Activated CD4-positive, alpha-beta T cell treated with anti-CD3 and anti-CD28 coated beads, Interleukin-10, Interleukin-2, amounts not matched to agents 100 ng/mL and 50 ng/mL, durations not matched to agents 16 hours and 8 hours (primary cell): ENCODE data around the gene CNDP2.
"Not testable (repeated sequence)": the region's sequence is repeated elsewhere in the genome, so short reads cannot be mapped to it uniquely, and the experiment has no call there.

ENCODE experiments used
- DNase-seq: peaks from one replicate; pipeline ENCODE4 v3.0.0-alpha.2; 2020

Gene CNDP2

DNA sequence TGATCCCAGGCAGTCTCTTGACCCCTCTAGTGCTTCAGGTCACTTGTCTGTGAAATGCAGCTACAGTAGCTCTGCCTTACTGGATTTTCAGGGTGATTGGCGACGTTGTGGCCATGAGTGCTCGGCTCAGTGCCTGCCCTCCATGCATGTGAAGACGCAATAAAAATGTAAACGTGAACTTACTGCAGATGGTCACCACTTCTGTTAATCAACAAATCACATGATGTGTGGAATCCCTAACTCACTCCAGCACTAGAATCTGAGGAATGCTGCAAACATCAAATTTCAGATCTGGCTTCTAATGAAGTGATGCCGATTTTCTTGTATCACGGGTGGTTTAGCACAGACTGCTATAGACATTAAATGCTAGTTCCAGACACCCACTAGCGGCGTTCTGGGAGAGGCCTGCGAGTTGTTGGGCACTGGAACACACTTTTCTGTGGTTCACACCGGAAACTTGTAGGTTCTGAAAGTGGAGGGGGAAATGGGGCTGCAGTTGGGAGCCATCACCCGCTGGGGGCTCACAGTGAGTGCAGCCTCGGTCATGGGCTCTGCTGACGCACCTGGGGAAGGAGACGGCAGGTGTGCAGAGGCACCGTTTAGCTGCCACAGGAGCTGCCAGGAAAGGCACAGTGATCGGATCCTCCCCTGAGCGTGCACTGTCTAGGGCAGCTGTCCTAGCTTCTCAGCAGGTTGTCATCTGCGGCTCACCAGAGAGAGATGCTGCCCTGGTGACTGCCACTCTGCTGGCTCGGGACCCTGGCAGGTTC lies 44.7 kb downstream of the CNDP2 start:
- no peak for DNase-seq

DNA sequence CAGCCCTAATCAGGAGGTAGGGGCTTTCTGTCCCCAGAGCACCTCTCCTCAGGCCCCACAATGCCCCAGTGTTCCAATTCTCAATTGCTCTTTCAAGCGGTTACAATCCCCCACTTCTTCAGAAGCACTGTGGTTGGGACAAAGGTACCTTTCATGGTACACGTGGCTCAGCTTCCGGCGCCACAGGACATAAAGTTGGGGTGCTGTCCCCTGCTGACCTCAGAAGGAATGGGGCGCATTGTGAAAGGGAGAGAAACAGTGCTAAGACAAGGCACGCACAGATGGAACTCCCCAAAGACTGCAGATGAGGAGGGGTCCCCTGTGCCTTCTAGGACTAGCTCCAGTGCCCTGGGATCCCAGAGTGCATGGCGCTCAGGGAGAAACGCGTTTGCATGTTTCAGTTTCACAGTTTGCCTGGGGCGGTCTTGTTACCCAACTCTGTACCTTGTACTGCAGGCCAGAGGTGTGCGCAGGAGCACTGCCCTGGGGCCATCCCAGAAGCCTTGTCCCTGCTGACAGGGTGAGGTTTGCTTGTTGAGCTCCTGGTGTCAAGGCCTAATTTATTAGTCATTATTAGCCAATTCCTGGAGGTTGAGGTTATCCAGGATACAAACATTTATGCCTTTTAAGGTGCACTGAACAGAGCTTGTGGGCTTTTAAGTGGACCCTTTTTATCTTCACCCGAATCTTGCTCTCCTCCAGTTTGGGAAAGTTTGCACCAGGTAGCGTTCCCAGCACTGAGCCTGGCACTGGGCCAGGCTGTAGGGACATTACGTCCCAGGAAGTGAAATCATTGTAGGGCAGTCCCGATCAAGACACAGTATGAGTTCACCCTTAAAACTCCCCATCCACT lies 45.8 kb downstream of the CNDP2 start:
- no peak for DNase-seq

DNA sequence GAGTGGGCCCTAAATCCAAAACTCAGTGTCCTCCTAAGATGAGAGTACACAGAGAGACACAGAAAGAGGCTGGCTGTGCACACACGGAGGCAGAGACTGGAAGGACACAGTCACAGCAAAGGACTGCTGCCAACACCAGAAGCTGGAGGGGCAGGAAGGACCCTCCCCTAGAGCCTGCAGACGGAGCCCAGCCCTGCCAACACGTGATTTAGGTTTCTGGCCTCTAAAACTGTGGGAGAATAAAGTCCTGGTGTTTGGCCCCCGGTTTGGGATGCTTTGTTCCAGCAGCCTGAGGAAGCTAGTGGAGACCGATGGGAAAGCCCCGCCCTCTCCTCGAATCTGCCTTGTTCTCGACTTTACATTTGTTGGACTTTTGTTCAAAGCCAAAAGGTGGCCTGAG lies 48.7 kb downstream of the CNDP2 start:
- DNase-seq = no peak

DNA sequence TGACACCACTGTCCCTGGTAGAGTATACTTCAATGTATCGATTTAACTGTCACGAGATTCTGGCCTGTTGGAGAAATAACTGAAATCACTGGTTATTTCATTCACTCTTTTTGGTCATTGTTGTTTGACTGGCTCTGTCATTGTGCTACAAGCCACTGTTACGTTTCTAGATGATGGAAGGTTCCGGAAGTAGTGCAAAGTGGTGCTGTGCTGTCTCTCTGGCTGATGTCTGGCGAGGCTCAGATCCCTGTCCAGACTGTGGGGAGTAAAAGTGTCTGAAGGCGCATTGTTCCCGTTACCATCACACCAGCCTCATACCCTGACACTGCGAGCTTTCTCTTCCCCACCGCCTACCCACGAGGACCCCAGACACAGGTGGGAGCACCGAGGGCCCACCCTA lies 49.8 kb downstream of the CNDP2 start:
- no peak for DNase-seq

DNA sequence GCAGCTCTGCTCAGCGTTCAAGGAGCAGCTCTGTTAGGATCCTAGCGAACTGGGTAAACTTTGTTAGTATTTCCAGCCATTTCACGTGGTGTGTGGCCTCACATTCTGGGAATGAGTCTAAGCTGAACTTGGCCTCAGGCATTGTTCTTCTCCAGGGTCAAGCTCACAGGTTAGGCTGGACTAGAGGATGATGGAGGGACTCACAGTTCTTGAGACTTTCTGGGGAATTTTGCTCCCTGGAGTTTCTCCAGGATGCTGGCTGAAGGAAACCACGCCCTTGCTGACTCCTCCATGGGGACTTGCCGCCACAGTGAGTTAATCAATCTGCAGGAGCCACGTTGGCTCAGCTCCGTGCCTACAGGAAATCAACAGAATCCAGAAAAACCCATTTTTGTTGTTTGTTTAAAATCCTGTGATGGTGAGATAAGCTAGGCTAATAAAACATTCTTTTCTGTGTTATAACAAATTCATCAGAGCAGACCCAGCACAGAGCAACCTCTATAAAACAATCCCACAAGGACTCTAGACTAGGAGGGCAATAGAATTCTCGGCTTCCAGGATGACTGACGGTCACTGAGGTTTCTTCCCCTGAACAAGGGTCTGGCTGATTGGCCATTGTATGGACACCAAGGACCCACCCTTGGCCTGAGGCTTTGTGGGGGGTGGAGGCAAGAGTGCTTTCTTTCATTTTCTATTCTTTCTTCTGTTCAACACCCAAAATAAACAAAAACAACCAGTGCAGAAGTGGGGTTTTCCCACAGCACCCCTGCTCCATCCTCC lies 50.8 kb downstream of the CNDP2 start:
- no peak for DNase-seq

DNA sequence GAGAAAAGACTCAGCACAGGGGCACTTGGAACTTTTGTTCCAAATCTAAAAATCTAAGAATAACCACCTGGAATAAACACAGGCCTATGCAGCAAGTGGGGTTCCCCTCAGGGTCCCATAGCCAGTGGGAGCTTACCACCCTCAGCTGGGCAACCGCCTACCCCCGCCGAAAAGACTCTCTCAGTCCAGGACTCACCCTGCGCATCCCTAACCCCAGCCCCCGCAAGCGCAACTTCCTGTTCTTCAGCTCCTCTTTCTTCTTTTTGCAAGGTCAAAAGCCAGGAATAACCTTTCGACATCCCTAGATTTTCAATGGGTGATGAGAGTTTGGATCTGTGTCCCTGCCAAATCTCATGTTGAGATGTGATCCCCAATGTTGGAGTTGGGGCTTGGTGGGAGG lies 51.7 kb downstream of the CNDP2 start:
- no peak for DNase-seq

DNA sequence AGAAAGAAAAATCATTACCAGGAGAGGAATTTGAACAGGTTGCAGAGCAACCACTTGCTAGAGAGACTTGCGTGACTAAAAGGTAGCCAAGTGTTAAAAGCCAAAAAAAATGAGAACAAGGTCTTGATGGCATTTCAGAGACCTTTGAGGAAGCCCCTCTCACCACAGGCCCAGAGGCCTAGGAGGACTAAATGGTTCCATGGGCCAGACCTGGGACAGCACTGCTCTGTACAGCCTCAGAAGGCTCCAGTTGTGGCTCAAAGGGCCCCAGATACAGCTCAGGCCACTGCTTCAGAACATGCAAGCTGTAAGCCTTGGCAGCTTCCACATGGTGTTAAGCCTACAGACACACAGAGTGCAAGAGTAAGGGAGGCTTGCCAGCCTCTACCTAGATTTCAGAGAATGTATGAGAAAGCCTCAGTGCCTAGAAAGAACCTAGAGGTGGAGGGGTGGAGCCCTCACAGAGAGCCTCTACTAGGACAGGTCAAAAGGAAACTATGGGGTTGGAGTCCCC lies 53.5 kb downstream of the CNDP2 start:
- DNase-seq = no peak

DNA sequence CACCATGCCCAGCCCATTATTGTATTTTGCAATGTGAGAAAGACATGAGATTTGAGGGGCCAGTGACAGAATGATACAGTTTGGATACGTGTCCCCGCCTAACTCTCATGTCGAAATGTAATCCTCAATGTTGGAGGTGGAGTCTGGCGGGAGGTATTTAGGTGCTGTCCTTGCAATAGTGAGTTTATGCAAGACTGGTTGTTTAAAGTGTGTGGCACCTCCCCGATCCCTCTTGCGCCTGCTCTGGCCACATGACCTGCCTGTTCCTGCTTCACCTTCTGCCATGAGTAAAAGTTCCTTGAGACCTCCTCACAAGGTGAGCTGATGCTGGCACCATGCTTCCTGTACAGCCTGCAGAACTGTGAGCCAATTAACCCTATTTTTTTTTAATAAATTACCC lies 54.7 kb downstream of the CNDP2 start:
- no peak for DNase-seq

DNA sequence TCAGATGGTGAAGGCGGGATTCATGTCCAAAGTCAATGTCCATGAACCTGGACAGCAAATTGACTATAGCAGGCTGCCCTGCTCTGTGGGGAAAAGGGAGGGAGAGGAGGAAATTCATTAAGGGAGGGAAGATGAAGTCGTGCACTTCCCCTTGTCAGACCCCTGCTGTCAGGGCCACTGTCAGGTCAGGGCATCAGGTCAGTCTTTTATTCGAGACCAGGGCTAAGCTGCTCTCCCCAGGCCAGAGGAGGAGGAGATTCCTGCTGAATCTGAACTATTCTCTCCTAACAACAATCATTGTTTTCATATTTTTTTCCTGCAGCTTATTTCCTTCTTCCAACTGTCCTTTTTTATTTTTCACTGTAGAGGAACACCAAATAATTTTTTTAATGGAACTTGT lies 55.3 kb downstream of the CNDP2 start:
- DNase-seq = no peak

DNA sequence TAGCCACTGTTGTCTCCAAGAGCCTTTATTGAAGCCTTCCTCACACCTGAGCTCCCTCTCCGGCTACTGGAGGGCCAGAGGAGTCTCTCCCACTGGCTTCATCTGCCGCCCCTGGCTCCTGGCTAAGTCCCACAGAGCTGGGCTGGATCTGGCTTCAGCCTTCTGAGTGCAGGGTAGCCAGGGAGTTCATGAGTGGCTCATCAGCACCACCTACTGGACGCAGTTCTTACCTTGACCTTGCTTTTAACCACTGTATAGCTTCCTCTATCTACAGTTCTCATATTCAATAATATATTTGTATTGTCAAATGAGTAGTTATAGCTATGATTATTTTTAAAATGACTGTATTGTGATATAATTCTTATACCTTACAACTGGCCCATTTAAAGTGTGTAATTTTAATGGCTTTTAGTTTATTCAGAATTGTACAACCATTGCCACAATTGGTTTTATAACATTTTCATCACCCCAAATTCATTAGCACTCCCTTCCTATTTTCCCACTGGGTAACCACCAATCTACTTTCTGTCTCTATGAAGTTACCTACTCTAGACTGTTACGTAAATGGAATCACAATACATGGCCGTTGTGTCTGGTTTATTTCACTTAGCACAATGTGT lies 55.9 kb downstream of the CNDP2 start:
- peak; percentile 74 for DNase-seq

DNA sequence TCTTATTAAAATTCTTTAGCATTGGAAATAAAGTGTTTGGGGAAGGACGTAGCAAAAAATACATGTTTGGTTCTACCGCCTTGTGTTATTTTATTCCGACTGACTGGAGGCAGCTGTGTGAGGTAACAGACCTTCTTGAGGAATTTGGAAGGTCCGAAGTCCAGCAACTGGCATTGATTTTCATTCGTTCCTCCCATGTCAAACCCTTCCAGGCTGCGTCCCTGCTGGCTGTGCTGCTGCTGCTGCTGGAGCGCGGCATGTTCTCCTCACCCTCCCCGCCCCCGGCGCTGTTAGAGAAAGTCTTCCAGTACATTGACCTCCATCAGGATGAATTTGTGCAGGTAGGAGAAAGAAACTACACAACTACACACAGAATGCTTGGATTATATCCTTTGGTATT lies 60.0 kb downstream of the CNDP2 start:
- DNase-seq = no peak

DNA sequence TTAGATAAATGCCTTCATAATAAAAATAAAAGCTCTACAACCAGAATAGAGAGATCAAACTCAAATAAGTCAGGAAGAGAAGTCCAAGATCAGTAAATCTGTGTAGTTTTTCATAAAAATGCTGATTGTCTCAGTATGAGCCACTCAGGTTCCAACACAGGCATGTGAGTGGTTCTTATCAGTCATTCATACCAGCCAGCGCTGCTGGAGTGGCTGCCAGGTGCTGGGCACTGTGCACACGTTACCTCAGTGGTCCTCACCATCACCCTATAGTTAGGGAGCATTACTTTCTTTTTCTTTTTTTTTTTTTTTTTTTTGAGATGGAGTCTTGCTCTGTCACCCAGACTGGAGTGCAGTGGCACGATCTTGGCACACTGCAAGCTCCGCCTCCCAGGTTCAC lies 61.9 kb downstream of the CNDP2 start:
- no peak for DNase-seq

DNA sequence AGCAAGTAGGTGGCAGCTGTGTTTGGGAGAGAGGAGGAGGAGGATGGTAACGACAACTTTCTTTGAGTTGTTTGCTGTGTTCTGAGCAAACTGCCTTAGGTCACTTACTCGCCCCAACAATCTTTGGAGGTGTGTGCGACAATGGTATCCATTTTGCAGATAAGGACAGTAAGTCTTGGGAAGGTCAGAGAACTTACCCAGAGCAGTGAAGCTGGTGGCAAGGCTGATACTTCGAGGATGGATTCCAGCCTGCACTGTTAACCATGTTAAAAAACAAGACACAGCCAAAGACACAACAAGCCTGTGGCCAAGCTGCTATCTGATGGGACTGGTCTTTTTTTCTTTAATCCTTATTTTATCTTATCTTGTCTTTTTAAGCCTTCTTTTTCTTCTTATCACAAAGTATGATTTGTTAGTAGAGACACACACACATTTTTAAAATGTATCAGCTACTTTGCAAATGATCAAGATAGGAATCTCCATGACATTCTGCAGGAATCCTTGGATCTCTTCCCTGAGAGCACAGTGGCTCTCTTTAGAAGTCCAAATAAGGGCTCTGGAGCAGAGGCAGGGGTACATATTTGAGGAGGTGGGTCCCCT lies 66.1 kb downstream of the CNDP2 start:
- DNase-seq = no peak

DNA sequence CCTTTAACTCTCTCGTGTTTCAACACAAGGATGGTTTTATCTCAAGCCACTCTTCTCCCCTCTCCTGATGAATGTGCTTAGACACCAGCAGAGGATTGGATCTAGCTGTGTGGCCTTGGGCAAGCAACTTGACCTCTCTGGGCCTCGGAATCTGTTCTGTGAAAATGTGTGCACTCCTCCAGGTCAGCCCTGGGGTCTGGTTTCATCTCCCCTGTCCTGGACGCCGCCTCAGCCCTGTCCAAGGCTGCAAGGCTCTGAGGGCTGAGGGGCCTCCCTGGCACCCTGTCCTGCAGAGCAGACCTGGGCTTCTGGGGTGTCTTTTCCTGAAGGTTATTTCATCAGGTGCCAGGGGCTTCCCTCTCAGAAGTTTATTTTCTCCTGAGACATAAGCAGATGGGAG lies 66.6 kb downstream of the CNDP2 start:
- DNase-seq = no peak

DNA sequence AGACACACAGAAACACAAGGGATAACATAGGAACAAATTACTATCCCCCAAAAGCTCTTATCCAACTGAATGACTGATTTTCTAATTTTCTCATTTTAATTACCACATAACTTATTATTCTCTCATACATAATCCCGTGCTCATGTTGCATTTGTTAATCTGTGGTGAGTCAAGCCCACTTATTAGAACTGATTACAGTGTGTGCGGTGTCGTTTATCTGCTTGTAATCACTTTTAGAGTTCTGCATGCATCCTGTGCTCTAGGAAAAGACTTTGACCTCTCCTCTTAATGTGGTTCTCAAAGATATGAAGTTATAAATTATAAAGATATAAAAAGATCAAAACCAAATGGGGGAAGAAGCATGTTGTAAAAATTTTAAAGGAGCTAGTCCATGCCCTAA lies 67.8 kb downstream of the CNDP2 start:
- no peak for DNase-seq

DNA sequence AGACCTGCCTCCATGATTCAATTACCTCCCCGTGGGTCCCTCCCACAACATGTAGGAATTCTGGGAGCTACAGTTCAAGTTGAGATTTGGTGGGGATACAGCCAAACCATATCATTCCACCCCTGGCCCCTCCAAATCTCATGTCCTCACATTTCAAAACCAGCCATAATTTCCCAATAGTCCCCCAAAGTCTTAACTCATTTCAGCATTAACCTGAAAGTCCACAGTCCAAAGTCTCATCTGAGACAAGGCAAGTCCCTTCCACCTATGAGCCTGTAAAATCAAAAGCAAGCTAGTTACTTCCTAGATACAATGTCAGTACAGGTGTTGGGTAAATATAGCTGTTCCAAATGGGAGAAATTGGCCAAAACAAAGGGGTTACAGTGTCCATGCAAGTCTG lies 69.0 kb downstream of the CNDP2 start:
- not testable (repeated sequence) for DNase-seq

DNA sequence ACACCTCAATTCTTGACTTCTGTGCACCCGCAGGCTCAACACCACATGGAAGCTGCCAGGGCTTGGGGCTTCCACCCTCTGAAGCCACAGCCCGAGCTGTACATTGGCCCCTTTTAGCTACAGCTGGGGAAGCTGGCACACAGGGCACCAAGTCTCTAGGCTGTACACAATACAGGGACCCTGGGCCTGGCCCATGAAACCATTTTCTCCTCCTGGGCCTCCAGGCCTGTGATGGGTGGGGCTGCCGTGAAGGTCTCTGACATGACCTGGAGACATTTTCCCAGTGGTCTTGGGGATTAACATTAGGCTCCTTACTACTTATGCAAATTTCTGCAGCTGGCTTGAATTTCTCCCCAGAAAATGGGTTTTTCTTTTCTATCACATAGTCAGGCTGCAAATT lies 69.8 kb downstream of the CNDP2 start:
- not testable (repeated sequence) for DNase-seq

DNA sequence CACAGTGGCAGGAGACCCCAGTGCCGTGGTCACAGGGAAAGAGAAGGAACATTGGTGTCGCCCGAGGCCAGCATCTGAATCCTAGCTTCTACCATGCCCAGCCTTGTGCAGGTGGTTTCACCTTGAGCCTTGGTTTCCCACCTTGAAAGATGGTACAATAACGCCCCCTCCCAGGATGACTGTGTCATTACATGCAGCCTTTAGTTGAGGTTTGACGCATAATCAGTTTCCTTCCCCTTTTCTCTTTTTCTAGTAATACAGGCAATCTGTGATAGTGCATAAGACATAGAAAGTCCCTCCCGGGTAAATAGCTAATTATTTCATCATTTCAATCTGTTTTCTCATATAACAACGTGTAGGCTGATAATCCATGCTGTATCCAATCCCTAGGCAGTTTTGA lies 71.7 kb downstream of the CNDP2 start:
- DNase-seq = no peak

DNA sequence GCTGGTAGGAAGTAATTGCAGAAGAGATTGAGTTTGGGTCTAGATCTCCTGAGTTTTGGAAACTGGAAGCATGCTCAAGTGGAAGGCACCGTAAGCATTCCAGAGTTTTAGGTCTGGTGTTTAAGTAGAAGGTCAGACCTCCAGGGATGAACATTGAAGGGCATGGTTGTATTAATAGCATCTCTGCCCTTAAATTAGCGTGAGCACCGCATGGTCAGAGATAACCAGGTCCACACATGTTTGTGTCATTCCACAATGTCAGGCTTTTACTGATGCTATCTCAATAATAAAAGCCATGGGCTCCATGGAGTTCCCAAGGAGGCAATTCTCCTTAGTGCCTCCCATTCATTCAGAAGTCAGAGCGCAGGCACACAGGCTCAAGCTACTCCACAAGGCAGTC lies 73.2 kb downstream of the CNDP2 start:
- DNase-seq = no peak

DNA sequence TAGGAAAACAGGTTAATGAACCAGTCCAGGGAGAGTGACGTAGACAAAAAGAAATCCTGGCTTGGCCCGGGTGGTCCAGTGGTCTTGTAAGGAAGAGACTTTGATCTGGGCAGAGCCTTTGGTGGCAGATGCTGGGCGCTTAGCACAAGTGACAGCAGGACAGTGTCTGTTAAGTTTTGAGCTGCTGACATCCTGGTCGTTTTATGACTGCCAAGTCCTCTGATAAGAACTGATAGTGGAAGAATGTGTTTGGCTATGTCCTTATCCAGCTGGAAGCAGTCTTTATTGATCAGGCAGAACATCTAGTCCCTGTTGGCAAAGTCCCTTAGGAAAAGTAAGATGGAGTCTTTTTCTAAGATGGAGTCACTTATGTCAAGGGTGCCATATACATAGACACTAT lies 74.1 kb downstream of the CNDP2 start:
- no peak for DNase-seq

DNA sequence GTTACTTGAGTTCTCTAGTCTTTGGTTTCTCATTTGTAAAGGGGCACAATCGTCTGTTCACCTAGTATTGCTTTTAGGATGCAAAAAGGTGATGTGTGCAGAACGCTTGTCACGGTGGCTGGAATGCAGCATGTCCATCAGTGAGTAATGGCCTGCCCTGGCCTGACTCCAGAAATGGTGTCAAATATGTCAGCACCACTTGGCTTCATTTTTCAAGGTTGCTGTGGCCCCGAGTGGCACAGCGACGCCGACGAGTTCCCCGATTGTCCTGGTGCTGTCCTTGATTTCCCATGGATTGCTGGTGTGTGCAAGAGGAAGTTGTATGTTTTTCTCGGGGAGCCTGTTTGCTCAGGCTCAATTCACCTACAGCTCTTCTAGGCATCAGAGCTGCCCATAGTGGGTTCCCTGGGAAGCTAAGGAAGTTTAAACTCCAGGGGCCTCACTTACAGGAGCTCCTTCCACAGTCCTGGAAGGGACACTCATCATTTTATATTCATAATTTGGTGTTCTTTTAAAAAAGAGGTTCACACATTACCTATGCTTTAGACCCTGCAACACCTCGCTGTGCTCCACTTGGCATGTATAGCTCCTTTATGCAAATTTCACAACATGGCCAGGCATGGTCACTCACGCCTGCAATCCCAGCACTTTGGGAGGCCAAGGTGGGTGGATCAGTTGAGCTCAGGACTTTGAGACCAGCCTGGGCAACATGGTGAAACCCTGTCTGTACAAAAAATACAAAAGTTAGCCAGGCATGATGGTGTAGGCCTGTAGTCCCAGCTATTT lies 75.9 kb downstream of the CNDP2 start:
- no peak for DNase-seq

DNA sequence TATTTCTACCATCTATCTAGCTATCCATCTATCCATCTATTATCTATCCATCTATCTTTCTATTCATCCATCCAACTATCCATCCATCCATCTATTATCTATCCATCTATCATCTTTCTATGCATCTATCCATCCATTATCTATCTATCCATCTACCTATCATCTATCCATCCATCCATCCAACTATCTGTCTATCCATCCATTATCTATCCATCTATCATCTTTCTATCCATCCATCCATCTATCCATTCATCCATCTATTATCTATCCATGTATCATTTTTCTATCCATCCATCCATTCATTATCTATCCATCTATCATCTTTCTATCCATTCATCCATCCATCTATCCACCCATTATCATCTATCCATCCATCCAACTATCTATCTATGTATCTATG lies 76.9 kb downstream of the CNDP2 start:
- DNase-seq = no peak
